Caco-2 (cell line): Measurements from ENCODE around the gene GOLGA8K. TPM values are rescaled to one million over a fixed set of nuclear protein-coding genes. Genes with fewer than 3 reads are reported as not detected.
"Not testable (repeated sequence)": the region's sequence is repeated elsewhere in the genome, so short reads cannot be mapped to it uniquely, and the experiment has no call there.

Experiments
- BruUV-seq: library from RNA; stranded (reverse); fragments of 400-500 nt; replicated peaks from 2 replicates; lab custom pipeline; 2021; lab: Mats Ljungman, UMichigan
- CTCF ChIA-PET: fragments of 300-600 bp; sonication (Branson Sonifier 250); formaldehyde crosslinking; loops from one replicate; lab custom pipeline; 2022; ENCODE audit warnings: antibody characterized with exemption; lab: Charles Lee
- POLR2A ChIA-PET: fragments of 300-600 bp; sonication (Branson Sonifier 250); formaldehyde crosslinking; loops from one replicate; lab custom pipeline; 2022; ENCODE audit warnings: antibody characterized with exemption; lab: Charles Lee
- DNase-seq, 2 experiments: peaks; one replicate each; pipeline versions ENCODE4 v3.0.0 to v3.0.0-alpha.2; 2020 to 2022
- H3K27me3 ChIP-seq: replicated peaks from 2 replicates; pipeline ENCODE4 v1.6.0; 2011; ENCODE audit warnings: low read length; ENCODE audit not compliant: control insufficient read depth, insufficient read depth
- H3K36me3 ChIP-seq: 2 replicates; pipeline ENCODE4 v1.5.1; 2011; ENCODE audit warnings: low read length; ENCODE audit not compliant: control insufficient read depth, insufficient read depth
- H3K4me1 ChIP-seq: fragments of 250-450 bp; sonication (Bioruptor Pico); 2 replicates; pipeline ENCODE4 v1.5.1; 2020; ENCODE audit warnings: mild to moderate bottlenecking
- H3K4me3 ChIP-seq: 2 replicates; pipeline ENCODE4 v1.5.1; 2011; ENCODE audit warnings: low read depth, mild to moderate bottlenecking, control low read depth, low read length
- H3K9me3 ChIP-seq: fragments of 250-450 bp; sonication (Bioruptor Pico); 2 replicates; pipeline ENCODE4 v1.5.1; 2020; ENCODE audit warnings: mild to moderate bottlenecking, moderate library complexity
- H3K27ac Mint-ChIP-seq: one replicate; pipeline ENCODE4 v1.8.0; 2022; ENCODE audit warnings: mixed read lengths; ENCODE audit not compliant: unreplicated experiment
- H3K27me3 Mint-ChIP-seq: one replicate; pipeline ENCODE4 v1.8.0; 2022; ENCODE audit warnings: mixed read lengths; ENCODE audit not compliant: insufficient read depth, unreplicated experiment
- H3K36me3 Mint-ChIP-seq: one replicate; pipeline ENCODE4 v1.8.0; 2022; ENCODE audit warnings: mild to moderate bottlenecking, mixed read lengths; ENCODE audit not compliant: insufficient read depth, unreplicated experiment
- H3K4me1 Mint-ChIP-seq: one replicate; pipeline ENCODE4 v1.8.0; 2022; ENCODE audit warnings: low read depth, mixed read lengths; ENCODE audit not compliant: unreplicated experiment
- H3K4me3 Mint-ChIP-seq: one replicate; pipeline ENCODE4 v1.8.0; 2022; ENCODE audit warnings: mild to moderate bottlenecking, moderate library complexity, mixed read lengths; ENCODE audit not compliant: unreplicated experiment
- H3K9me3 Mint-ChIP-seq: one replicate; pipeline ENCODE4 v1.8.0; 2022; ENCODE audit warnings: mixed read lengths; ENCODE audit not compliant: unreplicated experiment
- intact Hi-C: fragments of 100-400 bp; cut with micrococcal nuclease; formaldehyde crosslinking; loops from one replicate; pipeline ENCODE4 v1.10.0; 2022; ENCODE audit not compliant: unreplicated experiment
- total RNA-seq: library from RNA; stranded (reverse); gene quantifications from 2 replicates; pipeline ENCODE4 v1.2.3, GENCODE V29; 2022

The GOLGA8K gene
- total RNA-seq, 1 experiment from 2014 or later = not detected

- H3K9me3 Mint-ChIP-seq, H3K27me3 ChIP-seq, BruUV-seq, intact Hi-C loops, H3K4me1 Mint-ChIP-seq, H3K4me3 Mint-ChIP-seq, H3K36me3 ChIP-seq, POLR2A ChIA-PET, H3K4me3 ChIP-seq, CTCF ChIA-PET, H3K27ac Mint-ChIP-seq, H3K36me3 Mint-ChIP-seq, H3K27me3 Mint-ChIP-seq, DNase-seq, H3K4me1 ChIP-seq, H3K9me3 ChIP-seq: not testable (repeated sequence)
Observed at GRCh38 chr15:32363449-32363848, 39.6 kb downstream of the GOLGA8K start.

GRCh38 chr15:32361662-32362061 lies 41.4 kb downstream of the GOLGA8K start:
- H3K4me3 ChIP-seq, H3K36me3 Mint-ChIP-seq, H3K27ac Mint-ChIP-seq, H3K9me3 Mint-ChIP-seq, H3K27me3 ChIP-seq, H3K36me3 ChIP-seq, DNase-seq, H3K4me1 ChIP-seq, H3K4me3 Mint-ChIP-seq, H3K4me1 Mint-ChIP-seq, H3K9me3 ChIP-seq, BruUV-seq, H3K27me3 Mint-ChIP-seq, POLR2A ChIA-PET, CTCF ChIA-PET, intact Hi-C loops: not testable (repeated sequence)

GRCh38 chr15:32358462-32358861 lies 44.6 kb downstream of the GOLGA8K start:
- H3K4me3 ChIP-seq, H3K4me3 Mint-ChIP-seq, H3K27me3 Mint-ChIP-seq, DNase-seq, H3K9me3 ChIP-seq, BruUV-seq, H3K4me1 Mint-ChIP-seq, H3K36me3 ChIP-seq, POLR2A ChIA-PET, intact Hi-C loops, CTCF ChIA-PET, H3K27me3 ChIP-seq, H3K4me1 ChIP-seq, H3K36me3 Mint-ChIP-seq, H3K27ac Mint-ChIP-seq, H3K9me3 Mint-ChIP-seq: not testable (repeated sequence)

GRCh38 chr15:32356909-32357308 lies 46.2 kb downstream of the GOLGA8K start:
- DNase-seq, H3K27me3 Mint-ChIP-seq, intact Hi-C loops, H3K4me1 ChIP-seq, H3K4me3 Mint-ChIP-seq, H3K27me3 ChIP-seq, BruUV-seq, H3K36me3 ChIP-seq, H3K4me3 ChIP-seq, POLR2A ChIA-PET, H3K9me3 ChIP-seq, H3K4me1 Mint-ChIP-seq, H3K9me3 Mint-ChIP-seq, H3K36me3 Mint-ChIP-seq, CTCF ChIA-PET, H3K27ac Mint-ChIP-seq: not testable (repeated sequence)

- H3K36me3 Mint-ChIP-seq, H3K4me1 ChIP-seq, DNase-seq, H3K9me3 Mint-ChIP-seq, BruUV-seq, H3K27ac Mint-ChIP-seq, H3K27me3 ChIP-seq, H3K4me3 Mint-ChIP-seq, H3K4me1 Mint-ChIP-seq, H3K27me3 Mint-ChIP-seq, H3K36me3 ChIP-seq, CTCF ChIA-PET, H3K4me3 ChIP-seq, H3K9me3 ChIP-seq, intact Hi-C loops, POLR2A ChIA-PET: not testable (repeated sequence)
Observed at GRCh38 chr15:32352748-32353147, 50.3 kb downstream of the GOLGA8K start.

- CTCF ChIA-PET = not testable (repeated sequence)
Observed at GRCh38 chr15:32350563-32351220, 52.4 kb downstream of the GOLGA8K start.

GRCh38 chr15:32347037-32347436 lies 56.1 kb downstream of the GOLGA8K start:
- H3K4me1 Mint-ChIP-seq, DNase-seq, H3K27me3 ChIP-seq, H3K4me3 Mint-ChIP-seq, H3K4me3 ChIP-seq, H3K9me3 ChIP-seq, H3K36me3 ChIP-seq, H3K36me3 Mint-ChIP-seq, BruUV-seq, CTCF ChIA-PET, intact Hi-C loops, H3K9me3 Mint-ChIP-seq, H3K27ac Mint-ChIP-seq, POLR2A ChIA-PET, H3K4me1 ChIP-seq, H3K27me3 Mint-ChIP-seq: not testable (repeated sequence)

More at GRCh38 chr15:32350563-32351220, 52.4 kb downstream of the GOLGA8K start:
- H3K4me3 ChIP-seq, H3K4me1 ChIP-seq, H3K9me3 Mint-ChIP-seq, H3K36me3 Mint-ChIP-seq, POLR2A ChIA-PET, H3K36me3 ChIP-seq, H3K9me3 ChIP-seq, H3K27ac Mint-ChIP-seq, intact Hi-C loops, H3K4me3 Mint-ChIP-seq, H3K27me3 Mint-ChIP-seq, BruUV-seq, H3K27me3 ChIP-seq, DNase-seq, H3K4me1 Mint-ChIP-seq: not testable (repeated sequence)
